Skeletal muscle cell (primary cell): ENCODE measurements around the gene ARHGAP4.

Experiments
- DNase-seq: peaks from one replicate; pipeline ENCODE4 v3.0.0-alpha.2; 2010; ENCODE audit warnings: low read depth
- H3K4me3 ChIP-seq: 2 replicates; pipeline ENCODE4 v1.5.1; 2011; ENCODE audit warnings: low read depth, mild to moderate bottlenecking, control low read depth, low read length, moderate library complexity

The ARHGAP4 gene

DNA sequence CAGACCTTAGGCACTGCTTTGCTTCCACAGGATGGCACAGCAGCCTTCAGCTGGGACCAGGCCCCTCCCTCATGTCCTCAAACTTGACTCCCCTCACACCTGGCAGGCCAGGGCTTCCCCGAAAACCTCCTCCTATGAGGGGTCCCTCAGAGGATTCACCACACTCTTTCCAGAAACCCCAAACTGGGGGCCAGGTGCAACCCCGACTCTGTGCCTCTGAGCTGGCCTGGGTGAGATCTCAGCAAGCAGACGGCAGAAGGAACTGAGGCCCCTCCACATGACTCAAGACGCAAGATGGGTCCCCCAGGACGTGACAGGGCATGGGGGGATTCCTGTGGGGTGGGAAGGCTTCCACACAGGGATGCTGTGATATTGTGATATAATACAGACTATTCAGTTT lies 39.3 kb upstream of the ARHGAP4 start:
- H3K4me3 ChIP-seq = no peak overlapping the region
- no peak for DNase-seq

DNA sequence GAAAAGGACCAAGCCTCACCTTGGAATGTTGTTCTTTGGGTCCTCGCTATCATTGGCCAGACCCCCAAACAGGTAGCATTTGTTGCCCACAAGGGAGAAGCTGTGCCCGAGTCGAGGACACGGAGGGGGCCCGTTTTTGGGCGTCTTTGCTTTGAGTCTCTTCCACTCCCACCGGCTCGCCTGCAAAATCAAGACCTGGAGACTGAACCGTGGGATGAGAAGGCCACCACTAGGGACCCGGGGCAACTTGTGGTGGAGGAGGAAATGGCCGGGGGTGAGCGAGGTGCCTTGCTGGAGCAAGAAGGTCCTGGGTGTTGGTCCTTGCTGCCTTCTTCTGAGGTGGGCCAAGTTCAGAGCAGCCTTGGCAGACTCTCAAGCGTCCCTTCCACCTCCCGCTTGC lies 38.0 kb upstream of the ARHGAP4 start:
- DNase-seq = no peak
- H3K4me3 ChIP-seq = no peak overlapping the region

DNA sequence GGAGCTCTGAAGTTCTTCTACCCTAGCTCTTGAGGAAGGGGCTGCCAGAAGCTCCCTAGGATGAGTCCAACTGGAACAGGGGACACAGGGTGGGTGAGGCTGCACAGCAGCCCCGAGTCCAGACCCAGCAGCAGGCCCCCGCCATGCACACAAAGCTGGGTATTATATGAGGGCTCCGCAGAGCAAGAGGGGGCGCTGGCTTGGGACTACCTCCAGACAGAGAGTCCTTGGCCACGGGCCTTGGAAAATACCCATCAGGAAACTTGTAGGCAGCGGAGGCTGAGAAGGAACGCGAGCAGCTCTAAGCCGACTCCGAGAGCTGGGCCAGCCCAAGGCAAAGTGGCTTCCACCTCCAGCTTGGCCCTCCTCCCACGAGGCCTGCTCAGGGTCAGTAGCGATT lies 37.5 kb upstream of the ARHGAP4 start:
- no peak for DNase-seq
- H3K4me3 ChIP-seq = no peak overlapping the region

DNA sequence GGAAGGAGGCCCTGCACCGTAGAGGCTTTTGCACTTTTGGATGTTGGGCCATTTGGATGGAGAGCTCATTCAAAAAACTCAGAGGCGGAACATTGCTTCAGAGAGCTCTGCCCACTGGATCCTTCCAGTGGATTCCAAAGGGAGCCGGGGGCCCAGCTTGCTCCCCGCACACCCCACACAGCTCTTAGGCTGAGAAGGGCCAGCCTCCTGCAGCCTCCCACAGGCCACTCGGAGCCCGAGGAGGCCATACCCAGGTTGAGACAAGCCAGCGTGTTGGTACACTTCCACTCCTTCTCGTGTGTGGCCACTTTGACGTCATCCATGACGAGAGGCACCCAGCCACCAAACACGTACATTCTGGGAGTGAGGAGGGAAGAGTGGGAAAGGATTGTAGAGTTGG lies 35.2 kb upstream of the ARHGAP4 start:
- H3K4me3 ChIP-seq = no peak overlapping the region
- DNase-seq = no peak

DNA sequence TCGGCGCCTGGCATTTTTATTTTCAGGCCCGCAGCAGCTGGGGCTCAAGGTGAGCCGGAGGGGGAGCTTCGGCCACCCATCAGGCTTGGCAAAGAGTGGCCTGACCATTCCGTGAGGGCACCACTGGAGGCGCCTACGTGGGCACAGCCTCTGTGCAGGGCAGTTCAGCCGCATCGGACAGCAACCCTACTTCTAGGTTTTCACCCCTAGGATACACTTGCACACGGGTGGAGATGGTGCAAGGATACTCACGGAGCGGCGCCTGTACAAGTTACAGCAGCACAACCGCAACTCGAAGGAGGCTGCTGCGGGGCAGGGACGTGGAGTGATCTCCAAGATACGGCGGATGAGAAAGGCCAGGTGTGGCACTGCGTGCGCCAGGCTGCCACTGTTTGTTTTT lies 34.7 kb upstream of the ARHGAP4 start:
- no peak overlapping the region for H3K4me3 ChIP-seq
- DNase-seq = no peak

DNA sequence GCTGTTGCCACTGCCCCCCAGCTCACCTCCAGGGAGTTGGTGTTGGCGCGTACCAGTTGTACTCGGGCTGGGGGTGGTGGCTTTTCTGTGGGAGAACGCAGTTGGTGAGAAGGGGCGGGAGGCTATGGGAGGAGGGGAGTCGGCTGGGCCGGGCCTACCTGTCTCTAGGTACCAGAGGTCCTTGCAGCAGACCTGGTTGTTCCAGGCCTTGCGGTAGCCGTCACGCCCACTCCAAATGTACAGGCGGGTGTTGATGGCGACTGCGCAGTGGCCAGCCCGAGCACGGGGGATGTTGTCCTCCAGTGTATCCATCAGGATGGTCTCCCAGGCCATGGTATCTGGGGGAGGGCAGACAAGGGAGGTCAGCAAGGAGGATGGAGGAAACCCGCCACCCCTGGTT lies 34.0 kb upstream of the ARHGAP4 start:
- no peak overlapping the region for H3K4me3 ChIP-seq
- DNase-seq = no peak

DNA sequence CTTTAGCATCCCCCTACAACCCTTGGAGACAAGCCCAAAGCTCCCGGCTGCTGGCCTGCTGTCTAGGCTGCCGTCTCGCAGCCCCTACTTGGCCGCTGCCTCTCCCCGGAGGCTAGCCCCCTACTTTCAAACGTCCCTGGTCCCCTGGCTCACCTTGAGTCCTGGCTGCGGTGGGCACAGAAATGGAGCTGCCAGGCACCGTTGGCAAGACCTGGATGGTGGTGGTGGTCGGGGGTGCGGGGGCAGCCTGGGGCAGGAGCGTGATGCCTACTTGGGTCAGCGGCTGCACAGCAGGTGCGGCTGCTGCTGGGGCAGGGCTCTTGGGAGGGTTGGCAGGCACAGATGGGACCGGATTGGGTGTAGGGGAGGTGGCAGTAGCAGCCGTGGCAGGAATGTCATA lies 33.6 kb upstream of the ARHGAP4 start:
- DNase-seq = no peak
- H3K4me3 ChIP-seq = no peak overlapping the region

DNA sequence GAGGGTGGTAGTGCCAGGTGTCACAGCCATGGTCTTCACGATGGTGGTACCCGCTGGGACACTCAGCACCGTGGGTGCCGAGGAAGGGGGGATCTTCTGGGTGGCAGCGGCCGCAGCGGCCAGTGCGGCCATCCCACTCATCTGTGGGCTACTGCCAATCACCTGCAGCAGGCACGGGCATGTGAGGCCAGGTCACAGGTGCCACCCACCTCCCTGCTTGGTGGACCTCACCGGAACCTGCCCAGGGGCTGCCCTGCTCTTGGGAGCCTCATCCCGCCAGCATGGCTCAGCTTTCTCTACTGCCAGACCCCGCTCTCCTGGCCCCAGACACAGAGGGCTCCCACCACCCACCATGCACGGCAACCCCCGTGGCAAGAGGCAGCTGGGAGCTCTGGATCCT lies 32.5 kb upstream of the ARHGAP4 start:
- no peak for DNase-seq
- no peak overlapping the region for H3K4me3 ChIP-seq

DNA sequence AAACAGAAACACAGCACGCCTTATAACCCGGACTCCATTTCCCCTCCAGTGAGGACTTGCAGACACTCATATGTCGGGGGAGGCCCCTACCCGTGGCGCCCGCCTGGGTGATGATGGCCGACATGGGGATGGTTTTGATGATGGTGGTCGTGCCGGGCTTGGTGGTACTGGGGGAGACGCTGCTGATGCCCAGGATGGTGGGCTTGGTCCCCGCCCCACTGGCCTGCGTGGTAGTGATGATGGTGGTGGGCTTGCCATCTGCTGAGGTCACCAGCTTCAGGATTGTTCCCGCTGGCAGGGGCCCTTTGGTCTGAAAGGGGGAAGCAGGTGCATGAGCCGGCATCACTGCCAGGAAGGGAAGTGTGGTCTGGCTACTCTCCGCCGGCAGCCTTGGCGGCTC lies 31.2 kb upstream of the ARHGAP4 start:
- no peak overlapping the region for H3K4me3 ChIP-seq
- DNase-seq = no peak

DNA sequence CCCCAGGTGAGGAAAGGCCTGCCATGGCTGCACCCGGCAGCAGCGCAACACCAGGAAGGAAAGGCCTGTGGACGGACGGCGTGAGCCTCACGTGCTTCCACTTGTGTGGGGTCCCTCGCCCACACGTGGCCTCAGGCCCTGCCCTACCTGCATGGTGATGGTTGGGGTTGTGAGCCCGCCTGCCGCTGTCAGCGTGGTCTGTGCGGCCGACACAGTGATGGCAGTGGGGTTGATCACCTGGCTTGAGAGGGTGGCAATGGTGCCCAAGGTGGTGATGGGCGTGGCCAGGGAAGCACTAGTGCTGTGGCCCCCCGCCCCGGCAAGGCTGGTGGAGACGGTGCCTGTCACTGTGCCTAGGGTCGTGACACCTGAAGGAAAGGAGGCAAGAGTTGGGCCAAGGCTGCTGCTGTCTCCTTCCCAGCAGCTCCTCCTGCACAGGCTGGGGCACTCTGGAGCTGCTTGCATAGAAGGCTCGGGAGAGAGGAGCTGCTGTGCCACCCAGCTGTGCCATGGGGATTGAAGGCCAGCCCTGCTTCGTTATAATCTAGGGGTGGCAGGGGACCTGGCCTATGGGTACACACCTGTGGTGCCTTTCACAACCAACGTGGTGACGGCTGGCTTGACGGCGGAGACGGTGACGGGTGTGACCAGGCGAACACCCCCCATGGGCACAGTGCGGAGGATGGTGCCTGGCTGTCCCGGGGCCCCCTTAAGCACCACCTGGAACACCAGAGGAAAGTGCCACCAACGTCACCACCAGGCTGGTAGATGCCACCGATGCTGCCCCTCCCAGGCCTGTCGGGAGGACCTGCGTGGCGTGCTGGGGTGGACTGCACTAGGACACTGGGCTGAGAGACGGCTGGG lies 30.2 kb upstream of the ARHGAP4 start:
- H3K4me3 ChIP-seq = no peak overlapping the region
- DNase-seq = no peak

DNA sequence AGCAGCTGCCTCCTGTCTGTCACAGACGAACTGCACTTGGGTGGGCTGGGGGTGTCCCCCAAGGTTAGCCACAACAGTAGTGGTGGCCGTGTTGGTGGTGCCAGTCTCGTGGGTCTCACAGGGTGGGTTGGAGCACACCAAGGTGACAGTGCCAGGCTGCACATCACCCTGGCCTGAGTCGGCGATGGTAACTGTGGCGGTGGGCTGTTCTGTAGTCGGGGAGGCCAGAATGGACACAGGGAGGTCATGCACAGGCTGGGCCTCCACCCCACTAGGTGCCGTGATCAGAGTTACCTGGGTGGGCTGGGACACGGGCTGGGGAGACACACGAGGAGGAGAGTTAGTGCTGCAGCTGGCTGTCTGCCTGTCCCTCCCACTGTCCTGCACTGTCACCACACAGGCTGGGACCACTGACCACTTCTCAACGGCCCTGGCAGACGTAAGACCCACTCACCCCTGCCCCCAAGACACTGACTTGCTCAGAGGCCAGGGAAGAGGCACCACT lies 29.2 kb upstream of the ARHGAP4 start:
- DNase-seq = no peak
- no peak overlapping the region for H3K4me3 ChIP-seq

DNA sequence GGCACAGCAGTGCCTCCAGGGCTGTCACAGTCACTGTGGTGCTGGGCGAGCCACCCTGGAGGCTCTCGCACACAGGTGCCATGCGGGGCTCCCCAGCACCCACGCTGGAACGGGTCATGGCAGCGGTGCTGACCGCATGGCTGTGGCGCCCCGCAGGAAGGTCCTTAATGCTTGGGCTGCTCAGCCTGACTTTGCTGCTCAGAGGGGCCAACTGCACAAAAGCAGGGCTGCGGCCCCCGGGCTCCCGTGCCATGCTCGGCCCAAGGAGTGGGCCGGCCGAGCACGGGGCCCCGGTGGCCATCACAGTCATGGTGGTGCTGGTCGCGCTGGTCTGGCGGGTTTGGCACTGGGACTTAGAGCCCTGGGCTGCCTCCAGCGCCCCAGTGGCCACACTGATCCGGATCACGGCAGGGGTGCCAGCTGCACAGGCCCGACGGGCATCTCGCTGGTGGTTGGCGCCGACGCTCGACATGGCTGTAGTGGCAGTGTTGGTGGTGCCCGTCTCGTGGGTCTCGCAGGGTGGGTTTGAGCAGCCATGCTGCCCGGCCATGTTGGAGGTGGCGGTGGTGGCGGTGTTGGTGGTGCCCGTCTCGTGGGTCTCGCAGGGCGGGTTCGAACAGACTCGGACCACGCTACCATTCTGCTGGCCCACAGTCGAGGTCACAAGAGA lies 28.6 kb upstream of the ARHGAP4 start:
- no peak for DNase-seq
- H3K4me3 ChIP-seq = no peak overlapping the region

DNA sequence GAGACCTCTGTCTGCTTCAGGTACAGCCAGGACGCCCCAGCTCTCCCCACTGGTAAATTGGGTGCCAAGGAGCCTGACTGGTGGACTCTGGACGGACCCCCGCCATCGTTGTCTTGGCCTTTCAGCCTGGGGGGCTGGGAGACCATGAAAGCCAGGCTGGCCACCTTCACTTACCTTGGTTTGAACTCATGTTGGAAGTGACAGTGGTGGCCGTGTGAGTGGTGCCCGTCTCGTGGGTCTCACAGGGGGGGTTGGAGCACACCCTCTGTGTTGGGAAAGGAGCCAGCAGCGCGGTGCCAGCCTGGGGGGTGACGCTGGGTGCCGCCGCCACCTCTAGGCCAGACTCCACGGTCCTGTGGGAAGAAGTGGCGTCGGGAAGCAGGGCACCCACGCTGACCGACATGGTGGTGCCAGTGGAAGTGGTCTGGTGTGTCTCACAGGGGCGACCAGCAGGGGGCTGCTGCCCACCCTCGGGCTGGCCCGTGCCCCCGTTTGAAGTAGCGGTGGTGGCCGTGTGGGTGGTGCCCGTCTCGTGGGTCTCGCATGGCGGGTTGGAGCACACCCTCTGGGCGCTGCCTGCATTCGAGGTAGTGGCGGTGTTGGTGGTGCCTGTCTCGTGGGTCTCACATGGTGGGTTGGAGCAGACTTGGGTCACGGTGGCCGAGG lies 28.0 kb upstream of the ARHGAP4 start:
- no peak overlapping the region for H3K4me3 ChIP-seq
- DNase-seq = no peak

DNA sequence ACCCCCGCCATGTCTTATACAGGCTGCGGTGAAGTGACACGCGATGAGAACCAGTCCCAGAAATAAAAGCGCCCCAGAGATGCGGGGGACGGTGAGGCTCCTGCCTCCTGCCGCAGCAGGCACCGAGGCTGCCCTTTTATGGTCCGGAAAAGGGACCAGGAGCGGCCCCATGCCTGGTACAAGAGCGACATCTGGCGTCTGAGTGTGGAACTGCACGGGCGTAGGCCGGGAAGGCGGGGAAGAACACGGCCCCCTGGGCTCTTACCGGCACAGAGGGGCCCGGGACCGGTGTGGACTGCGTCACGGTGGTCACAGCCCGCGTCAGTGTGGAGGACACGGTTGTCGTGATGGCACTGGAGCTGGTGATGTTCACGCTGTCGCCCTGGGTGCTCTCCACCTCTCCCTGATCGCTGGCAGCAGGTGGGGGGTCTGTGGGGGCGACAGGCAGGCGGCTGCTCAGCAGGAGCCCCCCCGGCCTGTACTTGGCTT lies 27.3 kb upstream of the ARHGAP4 start:
- DNase-seq = no peak
- no peak overlapping the region for H3K4me3 ChIP-seq

DNA sequence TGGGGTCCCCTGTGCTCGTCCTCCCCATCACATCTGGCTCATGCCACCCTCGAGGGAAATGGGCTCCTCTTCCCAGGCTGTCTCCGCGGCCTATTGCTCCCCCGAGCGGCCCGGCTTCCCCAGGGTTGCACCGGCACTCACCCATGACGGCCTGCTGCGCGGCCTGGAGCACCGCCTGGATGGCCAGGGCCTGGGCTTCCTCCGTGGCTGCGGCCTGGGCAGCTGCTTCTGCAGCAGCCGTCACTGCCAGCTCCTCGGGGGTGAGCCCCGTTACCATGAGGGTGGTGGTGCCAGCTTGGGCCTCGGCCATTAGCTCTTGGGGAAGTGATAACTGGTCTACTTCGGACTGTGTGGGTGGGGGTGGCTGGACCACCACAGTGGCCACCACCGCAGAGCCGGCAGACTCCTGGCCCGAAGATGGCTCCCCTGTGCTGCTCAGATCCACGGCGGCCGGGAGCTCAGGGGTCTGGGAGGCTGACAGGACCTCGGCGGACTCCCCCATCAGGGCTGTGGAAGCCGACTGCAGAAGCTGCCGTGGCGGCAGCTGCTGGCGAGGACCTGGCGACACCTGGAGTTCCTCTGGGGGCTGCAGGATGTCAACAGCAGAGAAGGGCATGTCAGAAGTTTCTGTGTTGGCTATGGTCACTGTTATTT lies 26.4 kb upstream of the ARHGAP4 start:
- no peak overlapping the region for H3K4me3 ChIP-seq
- DNase-seq = no peak

DNA sequence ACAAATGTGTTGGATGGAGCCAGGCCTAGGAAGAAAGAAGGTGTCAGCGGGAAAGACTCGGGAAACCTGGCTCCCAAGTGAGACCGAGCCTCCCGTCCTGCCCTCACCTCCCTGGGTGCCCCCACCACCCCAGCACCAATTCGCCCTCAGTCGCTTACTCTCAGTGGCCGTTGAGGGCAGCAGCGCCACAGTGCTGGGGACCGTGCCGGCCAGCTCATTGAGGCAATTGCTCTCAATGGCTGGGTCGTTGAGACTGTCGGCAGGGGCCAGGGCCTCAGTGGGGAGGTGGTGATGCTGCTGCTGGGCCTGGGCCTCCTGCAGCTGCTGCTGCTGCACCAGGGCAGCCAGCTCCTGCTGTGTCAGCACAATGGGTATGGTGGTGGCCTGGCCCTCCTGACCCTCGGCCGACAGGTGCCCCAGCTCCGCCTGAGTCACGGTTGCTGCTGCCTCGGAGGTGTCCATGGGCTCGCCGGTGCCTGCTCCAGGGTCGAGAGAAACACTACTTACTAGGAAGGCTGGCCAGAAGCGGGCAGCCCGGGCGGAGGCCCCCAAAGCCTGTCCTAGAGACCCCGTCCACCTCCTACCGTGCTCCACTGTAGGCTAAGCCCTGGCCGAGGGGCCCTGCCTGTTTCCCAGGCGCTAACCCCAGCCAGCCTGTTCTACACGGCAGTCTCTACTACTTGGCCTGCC lies 25.8 kb upstream of the ARHGAP4 start:
- no peak overlapping the region for H3K4me3 ChIP-seq
- no peak for DNase-seq

DNA sequence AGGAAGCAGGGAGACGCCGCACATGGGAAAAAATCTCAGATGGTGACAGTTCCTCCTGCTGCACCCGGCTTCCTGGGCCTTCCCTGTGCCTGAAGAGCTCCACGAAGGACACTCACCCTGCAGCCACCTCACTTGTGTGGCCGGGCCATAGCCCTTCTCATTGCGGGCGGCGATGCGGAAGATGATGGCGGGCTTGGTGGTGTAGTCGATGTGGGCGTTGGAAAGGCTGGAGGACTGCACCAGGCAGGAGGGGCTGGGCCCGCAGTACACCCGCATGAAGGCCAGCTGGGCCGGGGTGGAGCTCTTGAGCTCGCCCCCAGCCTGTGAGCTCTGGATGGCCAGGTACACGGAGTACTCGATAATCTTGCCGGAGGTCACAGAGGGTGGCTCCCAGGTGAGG lies 24.1 kb upstream of the ARHGAP4 start:
- no peak overlapping the region for H3K4me3 ChIP-seq

DNA sequence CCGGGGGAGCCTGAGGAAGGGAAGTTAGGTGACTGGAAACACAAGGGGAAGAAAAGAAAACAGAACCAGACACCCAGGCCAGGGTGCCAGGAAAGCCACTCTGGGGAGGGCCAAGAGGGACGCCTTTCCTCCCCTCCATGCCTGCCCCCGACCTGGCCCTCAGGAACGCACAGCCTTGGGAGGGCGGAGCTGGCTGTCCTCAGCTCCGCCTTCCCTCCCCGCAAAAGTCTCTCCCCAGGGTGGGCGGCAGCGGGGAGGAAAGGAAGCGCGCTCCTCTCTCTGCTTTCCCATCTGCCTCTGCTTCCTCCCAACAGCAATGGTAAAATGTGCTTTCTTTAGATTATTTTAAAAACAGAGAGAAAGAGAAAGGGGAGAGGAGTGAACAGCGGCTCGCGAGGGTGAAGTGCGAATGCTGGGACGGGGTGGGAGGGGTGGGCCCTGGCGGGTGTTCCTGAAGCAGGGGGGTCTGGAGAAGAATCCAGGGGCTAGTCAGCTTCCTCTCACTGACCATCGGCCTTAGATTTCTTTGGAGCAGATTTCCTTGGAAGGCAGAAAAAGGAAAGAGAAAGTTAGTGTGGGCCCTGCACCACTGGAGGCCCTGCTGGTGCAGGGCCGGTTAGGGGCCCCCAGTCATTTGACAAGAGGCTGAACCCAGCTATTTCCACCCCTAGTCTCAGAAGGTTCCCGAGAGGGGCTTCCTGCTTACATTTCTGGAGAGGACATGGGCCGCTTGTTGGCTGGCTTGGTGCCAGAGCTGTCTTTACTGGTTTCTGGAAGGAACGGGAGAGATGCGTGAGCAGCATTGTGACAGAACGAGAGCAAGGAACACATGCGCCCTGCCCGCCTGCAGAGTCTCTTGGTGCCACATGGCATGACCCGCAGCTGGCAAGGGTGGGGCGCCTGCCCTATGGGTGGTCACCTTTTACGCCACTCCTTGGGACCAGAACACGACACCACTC lies 23.1 kb upstream of the ARHGAP4 start:
- H3K4me3 ChIP-seq = no peak overlapping the region
- DNase-seq = no peak

More for the DNA sequence above, 24.1 kb upstream of the ARHGAP4 start:
- DNase-seq = no peak
